Spinal cord (tissue), 10 donors: ENCODE measurements around the gene LY6G6D. TPM values are rescaled to one million over a fixed set of nuclear protein-coding genes. Genes with fewer than 3 reads are reported as not detected.
"Not testable (repeated sequence)": the region's sequence is repeated elsewhere in the genome, so short reads cannot be mapped to it uniquely, and the experiment has no call there.

ENCODE experiments used
- DNase-seq, 6 donors: peaks; one replicate each; pipeline versions ENCODE4 v3.0.0 to v3.0.0-alpha.2; 2013 to 2015; ENCODE audit warnings: low spot score in 6 of 6, low read depth in 4 of 6
- H3K27ac ChIP-seq: one replicate; pipeline ENCODE4 v1.5.1; 2013; ENCODE audit warnings: low read depth, low read length, control low read depth
- H3K27me3 ChIP-seq: one replicate; pipeline ENCODE4 v1.6.1; 2013; ENCODE audit warnings: low read length; ENCODE audit not compliant: control insufficient read depth, insufficient read depth
- H3K36me3 ChIP-seq: one replicate; pipeline ENCODE4 v1.6.1; 2013; ENCODE audit warnings: low read length; ENCODE audit not compliant: control insufficient read depth, insufficient read depth
- H3K4me1 ChIP-seq: one replicate; pipeline ENCODE4 v1.6.1; 2013; ENCODE audit warnings: low read length; ENCODE audit not compliant: control insufficient read depth, insufficient read depth
- H3K4me3 ChIP-seq: one replicate; pipeline ENCODE4 v1.5.1; 2013; ENCODE audit warnings: low read depth, low read length, control low read depth
- H3K9me3 ChIP-seq: one replicate; pipeline ENCODE4 v1.6.1; 2013; ENCODE audit warnings: low read length; ENCODE audit not compliant: control insufficient read depth, insufficient read depth
- WGBS: methylation state at CpG from one replicate; pipeline ENCODE4 v1.1.5; 2013; ENCODE audit warnings: missing lambda C conversion rate; ENCODE audit not compliant: insufficient coverage; 5-methylcytosine and 5-hydroxymethylcytosine counted together
- polyA plus RNA-seq, 2 donors: library from polyadenylated mRNA; unstranded; fragments of 120-200 nt; gene quantifications; one replicate each; pipeline ENCODE4 v1.2.1, GENCODE V29; 2013; ENCODE audit not compliant: insufficient read length in 2 of 2
- total RNA-seq, 2 donors: library from RNA; depleted of rRNA in 1 of 2; stranded (reverse); fragments of 120-200 nt in 1 of 2; fragments of >200 nt in 1 of 2; gene quantifications; one replicate each; pipeline versions ENCODE4 v1.2.3 to v1.2.4, GENCODE V29; 2013 to 2014
- donor health status: healthy.

Gene LY6G6D
- total and polyA plus RNA-seq, 4 donors, result 0.51 to 6.6 (median 1.7) TPM

- Histone ChIP-seq H3K9me3 (no peaks in the 10 kb centered on the region), H3K4me1 (peaks cover 14% of the 10 kb centered on the region), H3K36me3 (no peaks in the 10 kb centered on the region), H3K4me3 (no peak within 1 kb of the TSS), H3K27ac (no peak within 1 kb of the TSS), H3K27me3 (no peaks in the 10 kb centered on the region)
- 88% methylated on average over 2 of the region's 3 CpGs for WGBS
- no peak for DNase-seq
Observed at GRCh38 chr6:31706599-31706998, 8.5 kb upstream of the LY6G6D start, which contains the start of gene LY6G6F. Gene LY6G6F, plus strand, starts transcription at chr6:31706866. Its CDS starts 41 bp downstream, at chr6:31706907.

GRCh38 chr6:31707701-31708100 lies 7.4 kb upstream of the LY6G6D start:
- H3K9me3 ChIP-seq, result no peaks in the 10 kb centered on the region
- H3K36me3 ChIP-seq, result no peaks in the 10 kb centered on the region
- no peaks in the 10 kb centered on the region for H3K27me3 ChIP-seq
- DNase-seq, result no peak
- no peak overlapping the region for H3K27ac ChIP-seq
- WGBS, result 88% methylated on average over 3 of the region's 10 CpGs
- no peak overlapping the region for H3K4me3 ChIP-seq
- H3K4me1 ChIP-seq, result peaks cover 7% of the 10 kb centered on the region

- no peaks in the 10 kb centered on the region for H3K9me3 ChIP-seq
- H3K36me3 ChIP-seq, result no peaks in the 10 kb centered on the region
- no peak for DNase-seq
- no peak overlapping the region for H3K4me3 ChIP-seq
- H3K27me3 ChIP-seq, result no peaks in the 10 kb centered on the region
- WGBS, result 100% methylated on average over 2 of the region's 3 CpGs
- H3K27ac ChIP-seq, result no peak overlapping the region
- H3K4me1 ChIP-seq, result peaks cover 7% of the 10 kb centered on the region
Observed at GRCh38 chr6:31708224-31708623, 6.9 kb upstream of the LY6G6D start.

- not testable (repeated sequence) for H3K4me3 ChIP-seq, H3K36me3 ChIP-seq, DNase-seq, H3K9me3 ChIP-seq, H3K27ac ChIP-seq, H3K4me1 ChIP-seq, H3K27me3 ChIP-seq
- WGBS, result 93% methylated on average over 8 of the region's 11 CpGs
Observed at GRCh38 chr6:31709157-31709556, 6.0 kb upstream of the LY6G6D start.

- H3K36me3 ChIP-seq, result no peaks in the 10 kb centered on the region
- H3K27me3 ChIP-seq, result no peaks in the 10 kb centered on the region
- H3K4me1 ChIP-seq, result peaks cover 19% of the 10 kb centered on the region
- no peak for DNase-seq
- 78% methylated on average over 5 of the region's 5 CpGs for WGBS
- H3K9me3 ChIP-seq, result no peaks in the 10 kb centered on the region
- no peak overlapping the region for H3K4me3 ChIP-seq
- no peak overlapping the region for H3K27ac ChIP-seq
Observed at GRCh38 chr6:31710523-31711219, 4.5 kb upstream of the LY6G6D start.

GRCh38 chr6:31711233-31711632 lies 3.9 kb upstream of the LY6G6D start:
- no peak for DNase-seq
- Histone ChIP-seq H3K4me3 (no peak overlapping the region), H3K9me3 (no peaks in the 10 kb centered on the region), H3K27me3 (no peaks in the 10 kb centered on the region), H3K27ac (no peak overlapping the region), H3K4me1 (peaks cover 20% of the 10 kb centered on the region), H3K36me3 (no peaks in the 10 kb centered on the region)
- WGBS, result 72% methylated on average over 6 of the region's 8 CpGs

GRCh38 chr6:31712296-31712695 lies 2.9 kb upstream of the LY6G6D start:
- DNase-seq, result no peak
- Histone ChIP-seq H3K9me3 (no peaks in the 10 kb centered on the region), H3K27ac (no peak overlapping the region), H3K4me1 (peaks cover 20% of the 10 kb centered on the region), H3K36me3 (no peaks in the 10 kb centered on the region), H3K27me3 (no peaks in the 10 kb centered on the region), H3K4me3 (no peak overlapping the region)
- WGBS, result 93% methylated on average over 8 of the region's 8 CpGs

- Histone ChIP-seq H3K9me3 (no peaks in the 10 kb centered on the region), H3K4me3 (no peak overlapping the region), H3K4me1 (peaks cover 23% of the 10 kb centered on the region), H3K36me3 (no peaks in the 10 kb centered on the region), H3K27me3 (no peaks in the 10 kb centered on the region), H3K27ac (peak overlapping the region; percentile 81)
- WGBS, result no CpG with 5 or more reads among the region's 4 CpGs
- DNase-seq, result no peak
Observed at GRCh38 chr6:31713465-31713864, 1.7 kb upstream of the LY6G6D start.

GRCh38 chr6:31713991-31714684 lies 1.0 kb upstream of the LY6G6D start:
- Histone ChIP-seq H3K27ac (peak overlapping the region; percentile 81), H3K9me3 (no peaks in the 10 kb centered on the region)
- WGBS, result 12% methylated on average over 4 of the region's 5 CpGs

More at GRCh38 chr6:31713991-31714684, 1.0 kb upstream of the LY6G6D start:
- peak in 2 of 6 donors; percentile 49 to 85 for DNase-seq
- H3K4me3 ChIP-seq, result no peak overlapping the region
- H3K4me1 ChIP-seq, result peaks cover 23% of the 10 kb centered on the region
- H3K27me3 ChIP-seq, result no peaks in the 10 kb centered on the region
- H3K36me3 ChIP-seq, result no peaks in the 10 kb centered on the region
